Thyroid gland (tissue), 4 donors: ENCODE data around the gene F10.

ENCODE experiments used
- CTCF ChIP-seq, 6 experiments: fragments of 200-600 bp in 3 of 6; fragments of 450-650 bp in 3 of 6; sonication (generic) in 3 of 6; IDR thresholded peaks; one replicate each; pipeline ENCODE4 v1.5.1; 2016 to 2019; ENCODE audit warnings: antibody characterized with exemption in 6 of 6, mild to moderate bottlenecking in 2 of 6, inconsistent platforms in 1 of 6, moderate library complexity in 1 of 6
- POLR2A ChIP-seq, 2 donors: fragments of 450-650 bp; IDR thresholded peaks; one replicate each; pipeline ENCODE4 v1.6.1; 2017; ENCODE audit warnings: antibody characterized with exemption in 2 of 2, mild to moderate bottlenecking in 2 of 2, moderate library complexity in 1 of 2

GRCh38 chr13:113110048-113110851 lies 12.3 kb upstream of the F10 start:
- TF ChIP-seq POLR2A (IDR thresholded peaks at IDR 0.05) (no peak), CTCF (IDR thresholded peaks at IDR 0.05) (no peak)
